Measurements from ENCODE around the gene MEST. TPM values are rescaled to one million over a fixed set of nuclear protein-coding genes. Genes with fewer than 3 reads are reported as not detected.
"Not testable (repeated sequence)": the region's sequence is repeated elsewhere in the genome, so short reads cannot be mapped to it uniquely, and the experiment has no call there.

MEST gene
- total RNA-seq, 1 experiment from 2014 or later, result 49.5 TPM

GRCh38 chr7:130506358-130506757 is 14.5 kb downstream of the MEST start:
- Histone ChIP-seq H3K79me2 (ENCODE audit: insufficient read depth, low read length) (no peaks in the 10 kb centered on the region), H3K27ac (ENCODE audit: low read depth, low read length) (no peak overlapping the region), H3K9me2 (ENCODE audit: insufficient read depth) (no peaks in the 10 kb centered on the region), H3K9ac (ENCODE audit: low read length) (no peak overlapping the region), H3K27me3 (ENCODE audit: insufficient read depth, low read length) (no peaks in the 10 kb centered on the region), H3K4me1 (ENCODE audit: control insufficient read depth in 1 of 2, insufficient read depth in 2 of 2, low read length in 2 of 2) (no peaks in the 10 kb centered on the region), H2AFZ (ENCODE audit: low read depth, low read length, poor library complexity, severe bottlenecking) (no peak overlapping the region), H3K36me3 (ENCODE audit: control insufficient read depth in 1 of 2, insufficient read depth in 2 of 2, low read length in 2 of 2) (peaks cover 0 to 17% of the 10 kb centered on the region in 2 experiments; a peak in 2 of 4 replicates), H3K4me2 (ENCODE audit: low read length) (no peak overlapping the region), H4K20me1 (ENCODE audit: insufficient read depth) (no peaks in the 10 kb centered on the region), H3K9me3 (ENCODE audit: control insufficient read depth in 1 of 2, insufficient read depth in 1 of 2, low read depth in 1 of 2, low read length in 2 of 2) (no peaks in the 10 kb centered on the region), H3K4me3 (replicated peaks in 1 of 2; ENCODE audit: low read depth in 1 of 2, low read length in 2 of 2) (no peak overlapping the region)
- no peak for TF ChIP-seq POLR2A (IDR thresholded peaks at IDR 0.05; ENCODE audit: borderline replicate concordance, extremely low read depth, insufficient read depth, insufficient read length)
- no peak for TF ChIP-seq POLR2AphosphoS5 (IDR thresholded peaks at IDR 0.05; ENCODE audit: low read depth, low read length)
- TF ChIP-seq SP1 (IDR thresholded peaks at IDR 0.05; ENCODE audit: low read depth), result no peak
- no peak for TF ChIP-seq CEBPB (IDR thresholded peaks at IDR 0.05; ENCODE audit: low read depth)
- TF ChIP-seq CTCF (IDR thresholded peaks at IDR 0.05 in 2 of 3, conservative IDR thresholded peaks at IDR 0.05 in 1 of 3; ENCODE audit: borderline replicate concordance in 1 of 3, insufficient read depth in 1 of 3, low read depth in 2 of 3, low read length in 2 of 3), result no peak
- no peak for TF ChIP-seq TCF7L2 (IDR thresholded peaks at IDR 0.05; ENCODE audit: borderline replicate concordance, extremely low read depth, insufficient read depth, insufficient read length)
- CTCF ChIA-PET, result no interaction called here
- intact Hi-C loops (cut with micrococcal nuclease), result no loop called here
- ATAC-seq (no peak), DNase-seq (ENCODE audit: low read depth, low spot score) (no peak)
- POLR2A ChIA-PET, result no interaction called here
- BruUV-seq (replicated peaks), result TSS peak; percentile 38
- RAD21 ChIA-PET (ENCODE audit: low non-redundant PET in 1 of 2, low total read pairs in 2 of 2, uncharacterized antibody in 2 of 2, unreplicated experiment in 2 of 2), result no interaction called here

- ATAC-seq; H2AFZ ChIP-seq (ENCODE audit: low read depth, low read length, poor library complexity, severe bottlenecking); CTCF ChIA-PET; DNase-seq (ENCODE audit: low read depth, low spot score); H4K20me1 ChIP-seq (ENCODE audit: insufficient read depth); H3K4me3 ChIP-seq (replicated peaks in 1 of 2; ENCODE audit: low read depth in 1 of 2, low read length in 2 of 2); H3K9me2 ChIP-seq (ENCODE audit: insufficient read depth); H3K4me1 ChIP-seq (ENCODE audit: control insufficient read depth in 1 of 2, insufficient read depth in 2 of 2, low read length in 2 of 2); H3K27ac ChIP-seq (ENCODE audit: low read depth, low read length); BruUV-seq (replicated peaks); H3K79me2 ChIP-seq (ENCODE audit: insufficient read depth, low read length); H3K9me3 ChIP-seq (ENCODE audit: control insufficient read depth in 1 of 2, insufficient read depth in 1 of 2, low read depth in 1 of 2, low read length in 2 of 2); RAD21 ChIA-PET (ENCODE audit: low non-redundant PET in 1 of 2, low total read pairs in 2 of 2, uncharacterized antibody in 2 of 2, unreplicated experiment in 2 of 2); intact Hi-C loops (cut with micrococcal nuclease); H3K4me2 ChIP-seq (ENCODE audit: low read length); H3K9ac ChIP-seq (ENCODE audit: low read length); POLR2A ChIA-PET; H3K36me3 ChIP-seq (ENCODE audit: control insufficient read depth in 1 of 2, insufficient read depth in 2 of 2, low read length in 2 of 2); H3K27me3 ChIP-seq (ENCODE audit: insufficient read depth, low read length): not testable (repeated sequence)
These were observed 20.2 kb downstream of the MEST start for GRCh38 chr7:130512038-130512437.

All from HCT116 (cell line).